Uterus (tissue), 4 donors: ENCODE measurements around the gene IRF5. TPM values are rescaled to one million over a fixed set of nuclear protein-coding genes. Genes with fewer than 3 reads are reported as not detected.
A peak's percentile ranks its signal among the peaks of the same experiment; 100 is the strongest.

Experiments
- DNase-seq, 2 donors: peaks; one replicate each; pipeline ENCODE4 v3.0.0-alpha.2; 2019 to 2020
- H3K27ac ChIP-seq, 2 donors: fragments of 200-600 bp; sonication (generic); 1 replicate in 1 of 2; 2 replicates in 1 of 2; pipeline ENCODE4 v1.5.1; 2016 to 2018
- H3K27me3 ChIP-seq, 2 donors: fragments of 200-600 bp; sonication (generic); one replicate each; pipeline ENCODE4 v1.5.1; 2018 to 2019; ENCODE audit warnings: control low read depth in 1 of 2
- H3K36me3 ChIP-seq, 2 donors: fragments of 200-600 bp; sonication (generic); one replicate each; pipeline ENCODE4 v1.5.1; 2019; ENCODE audit warnings: control low read depth in 1 of 2
- H3K4me1 ChIP-seq, 2 donors: fragments of 200-600 bp; sonication (generic); one replicate each; pipeline ENCODE4 v1.5.1; 2018 to 2019; ENCODE audit warnings: control low read depth in 1 of 2
- H3K4me3 ChIP-seq, 2 donors: fragments of 200-600 bp; sonication (generic); 1 replicate in 1 of 2; 2 replicates in 1 of 2; pipeline ENCODE4 v1.5.1; 2018 to 2019; ENCODE audit warnings: mild to moderate bottlenecking in 1 of 2
- H3K9me3 ChIP-seq, 2 donors: fragments of 200-600 bp; sonication (generic); one replicate each; pipeline ENCODE4 v1.5.1; 2019; ENCODE audit warnings: control low read depth in 1 of 2
- CTCF ChIP-seq, 4 experiments: fragments of 200-600 bp in 2 of 4; fragments of 450-650 bp in 2 of 4; sonication (generic) in 2 of 4; IDR thresholded peaks; one replicate each; pipeline ENCODE4 v1.5.1; 2016 to 2019; ENCODE audit warnings: antibody characterized with exemption in 4 of 4, mild to moderate bottlenecking in 2 of 4, moderate library complexity in 1 of 4
- POLR2A ChIP-seq, 2 donors: fragments of 450-650 bp; IDR thresholded peaks; one replicate each; pipeline ENCODE4 v1.6.1; 2016; ENCODE audit warnings: antibody characterized with exemption in 2 of 2, mild to moderate bottlenecking in 1 of 2, moderate library complexity in 1 of 2
- intact Hi-C: fragments of 100-400 bp; cut with DNase I; formaldehyde crosslinking; loops from one replicate; pipeline ENCODE4 v1.15.1; 2023; ENCODE audit warnings: low total_unique reads
- total RNA-seq, 4 donors: library from RNA; depleted of rRNA in 3 of 4; stranded (reverse); fragments of >200 nt in 3 of 4; gene quantifications; one replicate each; pipeline versions ENCODE4 v1.1.0 to v1.2.4, GENCODE V29; 2014 to 2023
- donor health status: DM: yes; HTN: yes; CAD: no.

Gene IRF5
- total RNA-seq, 4 donors from 2014 or later, result 2.0 to 52.5 (median 4.5) TPM

- H3K27ac ChIP-seq, result no peak overlapping the region
- H3K27me3 ChIP-seq, result no peaks in the 10 kb centered on the region
- no peak for DNase-seq
- peak overlapping the region; percentile 21 to 31 for H3K4me3 ChIP-seq
- H3K4me1 ChIP-seq, result peaks cover 0 to 11% of the 10 kb centered on the region in 2 donors
- TF ChIP-seq CTCF (IDR thresholded peaks at IDR 0.05) (no peak), POLR2A (IDR thresholded peaks at IDR 0.05) (no peak)
- intact Hi-C loops, result no loop called here
- no peaks in the 10 kb centered on the region for H3K36me3 ChIP-seq
- H3K9me3 ChIP-seq, result no peaks in the 10 kb centered on the region
Measured at GRCh38 chr7:128938544-128939074, 882 bp downstream of the IRF5 start.

GRCh38 chr7:128939075-128939860 lies 1.5 kb downstream of the IRF5 start:
- Histone ChIP-seq H3K4me3 (no peak overlapping the region), H3K27me3 (no peaks in the 10 kb centered on the region), H3K4me1 (peaks cover 0 to 11% of the 10 kb centered on the region in 2 donors), H3K27ac (no peak overlapping the region), H3K9me3 (no peaks in the 10 kb centered on the region), H3K36me3 (no peaks in the 10 kb centered on the region)
- no peak for TF ChIP-seq POLR2A (IDR thresholded peaks at IDR 0.05)
- no peak for TF ChIP-seq CTCF (IDR thresholded peaks at IDR 0.05)
- no peak for DNase-seq
- intact Hi-C loops, result no loop called here

GRCh38 chr7:128939861-128940410 lies 2.2 kb downstream of the IRF5 start:
- Histone ChIP-seq H3K4me1 (peaks cover 0 to 11% of the 10 kb centered on the region in 2 donors), H3K27me3 (no peaks in the 10 kb centered on the region), H3K36me3 (no peaks in the 10 kb centered on the region), H3K27ac (no peak overlapping the region), H3K4me3 (no peak overlapping the region), H3K9me3 (no peaks in the 10 kb centered on the region)
- TF ChIP-seq CTCF (IDR thresholded peaks at IDR 0.05), result no peak
- TF ChIP-seq POLR2A (IDR thresholded peaks at IDR 0.05), result no peak
- intact Hi-C loops, result no loop called here
- no peak for DNase-seq

- H3K27me3 ChIP-seq, result no peaks in the 10 kb centered on the region
- no peaks in the 10 kb centered on the region for H3K9me3 ChIP-seq
- H3K4me3 ChIP-seq, result no peak overlapping the region
- DNase-seq, result no peak
- intact Hi-C loops, result no loop called here
- TF ChIP-seq POLR2A (IDR thresholded peaks at IDR 0.05) (no peak), CTCF (IDR thresholded peaks at IDR 0.05) (no peak)
- H3K4me1 ChIP-seq, result peaks cover 0 to 11% of the 10 kb centered on the region in 2 donors
- no peaks in the 10 kb centered on the region for H3K36me3 ChIP-seq
- H3K27ac ChIP-seq, result no peak overlapping the region
Measured at GRCh38 chr7:128940494-128941322, 3.0 kb downstream of the IRF5 start.
